ENCODE data around the gene SEMA3F. TPM values are rescaled to one million over a fixed set of nuclear protein-coding genes. Genes with fewer than 3 reads are reported as not detected.

The SEMA3F gene
- total RNA-seq, 1 donor from 2014 or later, result 43.3 TPM

DNA sequence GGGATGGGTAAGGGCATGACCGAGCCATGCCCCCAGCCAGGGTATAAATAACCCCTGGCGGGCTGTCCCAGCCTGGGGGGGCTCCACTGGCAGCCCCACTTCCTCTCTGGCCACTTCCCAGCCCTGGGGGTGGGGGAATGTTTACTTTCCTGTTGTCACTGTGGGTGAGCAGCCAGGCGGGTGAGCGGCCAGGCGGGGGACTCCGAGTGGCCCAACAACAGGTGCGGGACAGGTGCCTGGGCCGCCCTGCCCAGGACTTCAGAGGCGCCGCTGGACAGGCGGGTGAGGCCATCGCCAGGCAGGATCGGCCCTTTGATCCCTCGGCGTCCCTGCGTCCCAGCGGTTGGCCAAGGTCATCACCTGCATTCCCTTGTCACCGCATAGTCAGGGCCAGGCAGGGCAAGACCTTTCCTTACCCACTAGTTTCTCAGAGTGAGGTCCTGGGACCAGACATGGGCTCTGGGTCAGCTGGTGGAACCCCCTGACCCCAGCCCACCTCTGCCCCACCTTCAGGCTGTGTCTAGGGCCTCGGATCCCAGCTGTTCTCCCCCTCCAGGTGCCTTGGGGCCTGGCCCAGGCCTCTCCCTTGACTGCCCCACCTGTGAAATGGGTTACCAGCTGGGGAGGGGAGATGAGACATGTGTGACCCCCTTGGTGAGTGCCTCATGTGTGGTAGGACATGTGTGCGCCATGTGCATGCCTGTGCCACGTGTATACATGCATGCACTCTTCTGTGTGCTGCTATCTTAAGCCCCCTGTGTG, 16.6 kb downstream of the SEMA3F start:
- DNase-seq, result peak; percentile 59

GRCh38 chr3:50172626-50173220, 17.6 kb downstream of the SEMA3F start:
- DNase-seq, result no peak

DNA sequence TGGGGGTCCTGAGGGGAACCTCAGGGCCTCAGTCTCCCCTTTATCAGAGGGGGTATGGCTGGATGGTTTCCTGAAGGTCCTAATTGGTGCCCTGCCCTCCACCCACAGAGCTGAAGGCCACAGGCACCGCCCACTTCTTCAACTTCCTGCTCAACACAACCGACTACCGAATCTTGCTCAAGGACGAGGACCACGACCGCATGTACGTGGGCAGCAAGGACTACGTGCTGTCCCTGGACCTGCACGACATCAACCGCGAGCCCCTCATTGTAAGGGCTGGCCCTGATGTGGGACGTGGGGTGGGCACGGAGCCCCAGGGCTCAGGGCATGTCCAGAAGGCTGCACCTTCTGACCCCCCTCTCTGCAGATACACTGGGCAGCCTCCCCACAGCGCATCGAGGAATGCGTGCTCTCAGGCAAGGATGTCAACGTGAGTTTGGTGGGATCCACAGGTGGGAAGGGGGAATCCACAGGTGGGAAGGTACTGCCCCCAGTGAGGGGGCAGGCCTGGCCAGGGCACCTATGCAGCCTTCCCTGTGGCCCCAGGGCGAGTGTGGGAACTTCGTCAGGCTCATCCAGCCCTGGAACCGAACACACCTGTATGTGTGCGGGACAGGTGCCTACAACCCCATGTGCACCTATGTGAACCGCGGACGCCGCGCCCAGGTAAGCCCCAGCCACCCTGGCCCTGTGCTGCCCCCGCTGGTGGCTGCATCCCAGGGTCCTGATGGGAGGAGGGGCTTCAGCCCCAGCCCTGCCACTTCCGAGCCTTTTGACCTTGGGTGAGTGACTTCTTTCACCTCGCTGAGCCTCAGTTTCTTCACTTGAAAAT, 18.8 kb downstream of the SEMA3F start:
- no peak for DNase-seq

DNA sequence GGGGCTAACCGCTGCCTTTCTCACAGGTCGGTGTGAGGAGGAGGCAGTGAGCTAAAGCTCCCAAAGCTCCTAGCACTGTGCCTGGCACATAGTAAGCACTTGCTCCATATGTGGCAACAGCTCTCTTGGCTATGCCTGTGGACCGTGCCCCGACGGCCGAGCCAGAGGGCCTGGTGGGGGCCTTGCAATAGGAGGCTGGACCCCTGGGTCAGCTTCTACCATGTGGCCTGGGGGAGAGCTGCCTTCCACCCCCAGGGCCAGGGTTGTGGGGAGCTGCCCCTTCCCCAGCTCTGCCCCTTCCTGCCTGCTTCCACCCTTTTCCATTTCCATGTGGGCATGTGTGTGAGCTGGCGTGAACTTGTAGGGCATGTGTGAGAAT, 19.4 kb downstream of the SEMA3F start:
- no peak for DNase-seq

GRCh38 chr3:50174947-50175524, 19.9 kb downstream of the SEMA3F start:
- no peak for DNase-seq

DNA sequence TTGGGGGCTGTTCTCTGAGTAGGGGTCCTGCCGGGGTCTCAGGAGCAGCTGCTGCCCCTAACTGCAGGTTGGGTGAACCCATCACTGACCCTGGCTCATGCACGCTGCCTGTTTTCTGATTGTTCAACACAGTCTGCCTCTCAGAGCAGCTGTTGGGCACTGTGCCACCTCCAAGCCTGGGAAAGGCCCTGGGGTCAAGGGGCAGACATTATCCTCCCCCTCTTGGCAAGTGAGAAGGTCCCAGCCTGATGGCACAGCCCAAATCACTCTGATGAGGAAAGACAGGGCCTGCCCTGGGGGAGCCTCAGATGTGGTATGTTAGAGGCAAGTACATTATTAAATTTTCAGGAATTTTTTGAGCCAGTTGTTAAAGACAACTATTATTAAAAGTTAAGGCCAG, 22.2 kb downstream of the SEMA3F start:
- no peak for DNase-seq

DNA sequence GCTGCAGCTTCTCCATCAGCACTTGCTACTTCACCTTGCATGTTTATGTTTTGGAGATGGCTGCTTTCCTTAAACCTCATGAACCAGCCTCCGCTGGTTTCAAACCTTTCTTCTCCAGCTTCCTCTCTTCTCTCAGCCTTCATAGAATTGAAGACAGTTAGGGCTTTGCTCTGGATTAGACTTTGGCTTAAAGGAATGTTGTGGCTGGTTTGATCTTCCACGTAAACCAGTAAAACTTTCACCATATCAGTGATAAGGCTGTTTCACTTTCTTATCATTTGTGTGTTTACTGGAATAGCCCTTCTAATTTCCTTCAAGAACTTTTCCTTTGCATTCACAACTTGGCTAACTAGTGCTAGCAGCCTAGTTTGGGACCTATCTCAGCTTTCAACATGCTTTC, 24.6 kb downstream of the SEMA3F start:
- no peak for DNase-seq

GRCh38 chr3:50181985-50182384, 26.9 kb downstream of the SEMA3F start:
- no peak for DNase-seq

- DNase-seq, result no peak
Measured at GRCh38 chr3:50182533-50183099, 27.5 kb downstream of the SEMA3F start.

- DNase-seq, result no peak
Measured at GRCh38 chr3:50183755-50184154, 28.6 kb downstream of the SEMA3F start.

- no peak for DNase-seq
Measured at GRCh38 chr3:50184242-50184978, 29.3 kb downstream of the SEMA3F start.

GRCh38 chr3:50185230-50185629, 30.1 kb downstream of the SEMA3F start:
- no peak for DNase-seq

GRCh38 chr3:50186096-50186495, 31.0 kb downstream of the SEMA3F start:
- no peak for DNase-seq

- no peak for DNase-seq
Measured at GRCh38 chr3:50187750-50188149, 32.6 kb downstream of the SEMA3F start.

- peak; percentile 94 for DNase-seq
Measured at GRCh38 chr3:50189274-50189673, 34.1 kb downstream of the SEMA3F start.

DNA sequence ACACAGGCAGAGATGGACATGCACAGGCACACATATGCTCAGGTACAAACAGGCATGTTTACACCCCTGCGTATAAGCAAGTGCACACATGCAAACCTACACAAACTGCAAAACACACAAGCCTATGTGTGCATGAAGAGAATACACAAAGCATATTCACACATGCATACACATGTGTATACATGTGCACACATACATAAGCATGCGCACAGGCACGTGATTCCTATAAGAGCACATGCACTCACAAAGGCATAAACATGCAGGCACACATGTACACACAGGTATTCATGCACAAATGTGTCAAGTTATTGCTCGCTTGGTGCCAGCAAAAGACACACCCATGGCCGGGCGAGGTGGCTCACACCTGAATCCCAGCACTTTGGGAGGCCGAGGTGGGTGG, 34.9 kb downstream of the SEMA3F start:
- no peak for DNase-seq

GRCh38 chr3:50190936-50191660, 36.0 kb downstream of the SEMA3F start, which contains the start of gene GNAT1:
GNAT1 (plus strand) TSS chr3:50191610; CDS start chr3:50191726, 116 bp downstream.
- DNase-seq, result no peak

DNA sequence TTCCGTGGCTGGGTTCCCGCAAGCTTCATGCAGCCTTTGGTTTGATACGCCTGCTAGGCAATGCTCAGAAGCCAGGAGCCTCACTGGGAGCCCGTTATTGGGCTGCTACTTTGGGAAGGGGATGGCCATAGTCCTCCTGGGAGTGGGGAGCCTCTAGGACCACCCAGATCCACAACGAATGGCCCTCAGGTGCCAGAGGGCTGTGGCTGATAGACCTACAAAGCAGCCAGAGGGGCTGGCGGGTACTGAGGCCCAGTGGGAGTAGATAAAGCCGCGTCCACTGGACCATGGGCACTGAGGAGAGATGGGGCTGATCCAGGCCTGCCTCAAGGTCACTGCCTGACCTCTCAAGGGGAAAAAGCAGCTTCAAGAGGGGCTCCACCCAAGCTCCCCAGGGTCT, 37.0 kb downstream of the SEMA3F start:
- no peak for DNase-seq

- DNase-seq, result peak; percentile 87
Measured at GRCh38 chr3:50192689-50193141, 37.6 kb downstream of the SEMA3F start.

- no peak for DNase-seq
Measured at GRCh38 chr3:50193286-50193685, 38.2 kb downstream of the SEMA3F start.

DNA sequence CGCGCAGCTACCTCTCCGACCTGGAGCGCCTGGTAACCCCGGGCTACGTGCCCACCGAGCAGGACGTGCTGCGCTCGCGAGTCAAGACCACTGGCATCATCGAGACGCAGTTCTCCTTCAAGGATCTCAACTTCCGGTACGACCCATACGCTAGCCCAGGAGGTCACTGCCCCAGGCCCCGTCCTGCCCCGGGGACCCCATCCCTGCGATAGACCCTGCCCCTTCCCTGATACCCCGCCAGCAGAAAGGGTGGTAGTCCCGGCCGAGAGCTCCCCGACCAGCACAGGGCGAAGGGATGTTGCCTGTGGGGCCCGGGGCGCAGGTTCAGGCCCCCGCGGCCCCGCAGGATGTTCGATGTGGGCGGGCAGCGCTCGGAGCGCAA, 38.6 kb downstream of the SEMA3F start:
- no peak for DNase-seq

All from tongue (tissue), 2 donors.